Urinary bladder (tissue), 4 donors: ENCODE data around the gene PODNL1. TPM values are rescaled to one million over a fixed set of nuclear protein-coding genes. Genes with fewer than 3 reads are reported as not detected.
"Not testable (repeated sequence)": the region's sequence is repeated elsewhere in the genome, so short reads cannot be mapped to it uniquely, and the experiment has no call there.

ENCODE experiments used
- DNase-seq: peaks from one replicate; pipeline ENCODE4 v3.0.0-alpha.2; 2015; ENCODE audit errors: extremely low spot score
- H3K27ac ChIP-seq: one replicate; pipeline ENCODE4 v1.5.1; 2013; ENCODE audit warnings: low read depth, mild to moderate bottlenecking, moderate library complexity
- H3K36me3 ChIP-seq: one replicate; pipeline ENCODE4 v1.6.1; 2013; ENCODE audit warnings: mild to moderate bottlenecking, moderate library complexity; ENCODE audit not compliant: insufficient read depth
- H3K4me1 ChIP-seq: one replicate; pipeline ENCODE4 v1.6.1; 2013; ENCODE audit warnings: mild to moderate bottlenecking, moderate library complexity; ENCODE audit not compliant: insufficient read depth
- H3K4me3 ChIP-seq: one replicate; pipeline ENCODE4 v1.5.1; 2013; ENCODE audit warnings: low read depth, low read length
- WGBS: extraction: QIAGEN DNeasy Blood & Tissue Kit; methylation state at CpG from one replicate; pipeline ENCODE4 v1.1.7; 2013; 5-methylcytosine and 5-hydroxymethylcytosine counted together
- polyA plus RNA-seq: library from polyadenylated mRNA; stranded (reverse); fragments of 200-250 nt; gene quantifications from one replicate; pipeline ENCODE4 v1.2.3, GENCODE V29; 2013
- total RNA-seq: library from RNA; depleted of rRNA; stranded (reverse); fragments of >200 nt; gene quantifications from one replicate; pipeline ENCODE4 v1.2.3, GENCODE V29; 2014
- donor health status: healthy with polysubstance abuse.
- donor health status: healthy.

Gene PODNL1
- total and polyA plus RNA-seq, 2 donors: 0.21 to 2.4 TPM

- DNase-seq: no peak
- 75% methylated on average over 12 of the region's 12 CpGs for WGBS
- Histone ChIP-seq H3K4me1 (no peaks in the 10 kb centered on the region), H3K36me3 (no peaks in the 10 kb centered on the region), H3K27ac (no peak overlapping the region), H3K4me3 (no peak overlapping the region)
These were observed 41.5 kb upstream of the PODNL1 start for GRCh38 chr19:13979686-13980085.

GRCh38 chr19:13979244-13979615, 41.0 kb upstream of the PODNL1 start:
- 20% methylated on average over 12 of the region's 12 CpGs for whole genome bisulfite sequencing
- no peak overlapping the region for H3K27ac ChIP-seq
- DNase-seq: no peak
- H3K4me1 ChIP-seq: no peaks in the 10 kb centered on the region
- peak overlapping the region; percentile 46 for H3K4me3 ChIP-seq
- H3K36me3 ChIP-seq: no peaks in the 10 kb centered on the region

- no peaks in the 10 kb centered on the region for H3K4me1 ChIP-seq
These were observed 40.4 kb upstream of the PODNL1 start for GRCh38 chr19:13978351-13979243.

GRCh38 chr19:13977803-13978202, 39.6 kb upstream of the PODNL1 start:
- H3K4me1 ChIP-seq: no peaks in the 10 kb centered on the region

More at GRCh38 chr19:13978351-13979243, 40.4 kb upstream of the PODNL1 start:
- WGBS: 5% methylated on average over 74 of the region's 74 CpGs
- peak; percentile 80 for DNase-seq
- H3K27ac ChIP-seq: no peak overlapping the region
- H3K36me3 ChIP-seq: no peaks in the 10 kb centered on the region
- peak overlapping the region; percentile 46 for H3K4me3 ChIP-seq

GRCh38 chr19:13976446-13976845, 38.2 kb upstream of the PODNL1 start:
- Histone ChIP-seq H3K36me3 (peaks cover 2% of the 10 kb centered on the region), H3K4me3 (no peak overlapping the region), H3K27ac (no peak overlapping the region), H3K4me1 (no peaks in the 10 kb centered on the region)
- no peak for DNase-seq
- 89% methylated on average over 12 of the region's 12 CpGs for WGBS

More at GRCh38 chr19:13977803-13978202, 39.6 kb upstream of the PODNL1 start:
- 90% methylated on average over 12 of the region's 12 CpGs for WGBS
- Histone ChIP-seq H3K36me3 (peaks cover 2% of the 10 kb centered on the region), H3K4me3 (no peak overlapping the region), H3K27ac (no peak overlapping the region)
- no peak for DNase-seq

- H3K4me1 ChIP-seq: no peaks in the 10 kb centered on the region
- DNase-seq: no peak
- peaks cover 2% of the 10 kb centered on the region for H3K36me3 ChIP-seq
- H3K27ac ChIP-seq: no peak overlapping the region
- 92% methylated on average over 11 of the region's 11 CpGs for WGBS
- H3K4me3 ChIP-seq: no peak overlapping the region
These were observed 37.7 kb upstream of the PODNL1 start for GRCh38 chr19:13975870-13976269.

- no peaks in the 10 kb centered on the region for H3K4me1 ChIP-seq
- DNase-seq: no peak
- no peak overlapping the region for H3K27ac ChIP-seq
- H3K36me3 ChIP-seq: peaks cover 8% of the 10 kb centered on the region
- H3K4me3 ChIP-seq: no peak overlapping the region
- 56% methylated on average over 12 of the region's 12 CpGs for WGBS
These were observed 35.9 kb upstream of the PODNL1 start for GRCh38 chr19:13974073-13974472.

- WGBS: 99% methylated on average over 3 of the region's 3 CpGs
- not testable (repeated sequence) for H3K4me3 ChIP-seq, H3K4me1 ChIP-seq, DNase-seq, H3K27ac ChIP-seq
- H3K36me3 ChIP-seq: peaks cover 10% of the 10 kb centered on the region
These were observed 35.3 kb upstream of the PODNL1 start for GRCh38 chr19:13973479-13973878.

GRCh38 chr19:13972368-13973155, 34.3 kb upstream of the PODNL1 start:
- peaks cover 12% of the 10 kb centered on the region for H3K36me3 ChIP-seq
- WGBS: 94% methylated on average over 37 of the region's 37 CpGs
- no peaks in the 10 kb centered on the region for H3K4me1 ChIP-seq
- no peak for DNase-seq
- no peak overlapping the region for H3K4me3 ChIP-seq
- H3K27ac ChIP-seq: no peak overlapping the region

GRCh38 chr19:13971868-13972267, 33.7 kb upstream of the PODNL1 start:
- H3K36me3 ChIP-seq: peaks cover 12% of the 10 kb centered on the region
- H3K27ac ChIP-seq, H3K4me1 ChIP-seq, H3K4me3 ChIP-seq, DNase-seq: not testable (repeated sequence)
- 82% methylated on average over 15 of the region's 15 CpGs for WGBS

GRCh38 chr19:13969897-13970296, 31.7 kb upstream of the PODNL1 start:
- no peak overlapping the region for H3K4me3 ChIP-seq

GRCh38 chr19:13968999-13969398, 30.8 kb upstream of the PODNL1 start:
- H3K27ac ChIP-seq: no peak overlapping the region
- no peak for DNase-seq
- no peak overlapping the region for H3K4me3 ChIP-seq
- no peaks in the 10 kb centered on the region for H3K4me1 ChIP-seq
- peaks cover 17% of the 10 kb centered on the region for H3K36me3 ChIP-seq
- 91% methylated on average over 18 of the region's 18 CpGs for WGBS

More at GRCh38 chr19:13969897-13970296, 31.7 kb upstream of the PODNL1 start:
- no peak for DNase-seq
- H3K36me3 ChIP-seq: peaks cover 17% of the 10 kb centered on the region
- H3K4me1 ChIP-seq: no peaks in the 10 kb centered on the region
- WGBS: 90% methylated on average over 18 of the region's 18 CpGs
- no peak overlapping the region for H3K27ac ChIP-seq

- Histone ChIP-seq H3K4me1 (no peaks in the 10 kb centered on the region), H3K4me3 (no peak overlapping the region), H3K36me3 (peaks cover 17% of the 10 kb centered on the region), H3K27ac (no peak overlapping the region)
- no peak for DNase-seq
- WGBS: 95% methylated on average over 22 of the region's 22 CpGs
These were observed 30.2 kb upstream of the PODNL1 start for GRCh38 chr19:13968383-13968935.
